AG09319 (cell line): ENCODE measurements around the gene CCDC124.

Experiments
- DNase-seq: peaks from one replicate; pipeline ENCODE4 v3.0.0-alpha.2; 2010; ENCODE audit warnings: low read depth; ENCODE audit errors: extremely low read depth
- CTCF ChIP-seq: IDR thresholded peaks from 2 replicates; pipeline ENCODE4 v1.5.1; 2011; ENCODE audit warnings: low read depth, mild to moderate bottlenecking, inconsistent platforms, low read length, moderate library complexity

CCDC124 gene

GRCh38 chr19:17969096-17969792 lies 36.4 kb downstream of the CCDC124 start:
- DNase-seq, result no peak
- no peak for TF ChIP-seq CTCF

GRCh38 chr19:17972230-17972629 lies 39.4 kb downstream of the CCDC124 start:
- no peak for DNase-seq
- no peak for TF ChIP-seq CTCF

GRCh38 chr19:17973759-17974158 lies 40.9 kb downstream of the CCDC124 start:
- no peak for TF ChIP-seq CTCF
- no peak for DNase-seq

- DNase-seq, result no peak
- no peak for TF ChIP-seq CTCF
These were observed 41.7 kb downstream of the CCDC124 start for GRCh38 chr19:17974551-17974950.

- no peak for DNase-seq
- no peak for TF ChIP-seq CTCF
These were observed 42.2 kb downstream of the CCDC124 start for GRCh38 chr19:17975032-17975431.

GRCh38 chr19:17977021-17977420 lies 44.2 kb downstream of the CCDC124 start:
- no peak for DNase-seq
- no peak for TF ChIP-seq CTCF

- TF ChIP-seq CTCF, result no peak
- DNase-seq, result no peak
These were observed 44.7 kb downstream of the CCDC124 start for GRCh38 chr19:17977488-17977887.
